HG03196 (cell line): ENCODE results near the gene FGFR2.

ENCODE experiments used
- ATAC-seq: cut with Tn5 transposase; IDR thresholded peaks from one replicate; pipeline ENCODE4 v1.9.1; 2021; ENCODE audit not compliant: unreplicated experiment

Gene FGFR2

GRCh38 chr10:121497513-121498470 is 100.5 kb downstream of the FGFR2 start:
- ATAC-seq = no peak

GRCh38 chr10:121495719-121496118 is 102.5 kb downstream of the FGFR2 start:
- ATAC-seq = no peak

GRCh38 chr10:121494296-121494695 is 103.9 kb downstream of the FGFR2 start:
- ATAC-seq = no peak

GRCh38 chr10:121493521-121493920 is 104.7 kb downstream of the FGFR2 start:
- no peak for ATAC-seq

- ATAC-seq = no peak
Observed at GRCh38 chr10:121490871-121491519, 107.2 kb downstream of the FGFR2 start.

- no peak for ATAC-seq
Observed at GRCh38 chr10:121485436-121486139, 112.7 kb downstream of the FGFR2 start.

GRCh38 chr10:121484816-121485215 is 113.4 kb downstream of the FGFR2 start:
- no peak for ATAC-seq

- no peak for ATAC-seq
Observed at GRCh38 chr10:121484401-121484800, 113.8 kb downstream of the FGFR2 start.

- ATAC-seq = no peak
Observed at GRCh38 chr10:121481180-121481579, 117.1 kb downstream of the FGFR2 start.

- ATAC-seq = no peak
Observed at GRCh38 chr10:121478556-121478955, 119.7 kb downstream of the FGFR2 start.

GRCh38 chr10:121469797-121470606 is 128.2 kb downstream of the FGFR2 start:
- no peak for ATAC-seq

GRCh38 chr10:121468726-121469125 is 129.5 kb downstream of the FGFR2 start:
- ATAC-seq = no peak

GRCh38 chr10:121466424-121466823 is 131.8 kb downstream of the FGFR2 start:
- no peak for ATAC-seq

- no peak for ATAC-seq
Observed at GRCh38 chr10:121465215-121465614, 133.0 kb downstream of the FGFR2 start.

GRCh38 chr10:121464517-121464916 is 133.7 kb downstream of the FGFR2 start:
- ATAC-seq = no peak

GRCh38 chr10:121462955-121463354 is 135.3 kb downstream of the FGFR2 start:
- no peak for ATAC-seq

GRCh38 chr10:121462281-121462680 is 136.0 kb downstream of the FGFR2 start:
- no peak for ATAC-seq

- ATAC-seq = no peak
Observed at GRCh38 chr10:121461307-121461706, 136.9 kb downstream of the FGFR2 start.

GRCh38 chr10:121460733-121461132 is 137.5 kb downstream of the FGFR2 start:
- no peak for ATAC-seq

- ATAC-seq = no peak
Observed at GRCh38 chr10:121459622-121460453, 138.4 kb downstream of the FGFR2 start.
